ENCODE results near the gene PACSIN1.
"Not testable (repeated sequence)": the region's sequence is repeated elsewhere in the genome, so short reads cannot be mapped to it uniquely, and the experiment has no call there.

PACSIN1 gene

DNA sequence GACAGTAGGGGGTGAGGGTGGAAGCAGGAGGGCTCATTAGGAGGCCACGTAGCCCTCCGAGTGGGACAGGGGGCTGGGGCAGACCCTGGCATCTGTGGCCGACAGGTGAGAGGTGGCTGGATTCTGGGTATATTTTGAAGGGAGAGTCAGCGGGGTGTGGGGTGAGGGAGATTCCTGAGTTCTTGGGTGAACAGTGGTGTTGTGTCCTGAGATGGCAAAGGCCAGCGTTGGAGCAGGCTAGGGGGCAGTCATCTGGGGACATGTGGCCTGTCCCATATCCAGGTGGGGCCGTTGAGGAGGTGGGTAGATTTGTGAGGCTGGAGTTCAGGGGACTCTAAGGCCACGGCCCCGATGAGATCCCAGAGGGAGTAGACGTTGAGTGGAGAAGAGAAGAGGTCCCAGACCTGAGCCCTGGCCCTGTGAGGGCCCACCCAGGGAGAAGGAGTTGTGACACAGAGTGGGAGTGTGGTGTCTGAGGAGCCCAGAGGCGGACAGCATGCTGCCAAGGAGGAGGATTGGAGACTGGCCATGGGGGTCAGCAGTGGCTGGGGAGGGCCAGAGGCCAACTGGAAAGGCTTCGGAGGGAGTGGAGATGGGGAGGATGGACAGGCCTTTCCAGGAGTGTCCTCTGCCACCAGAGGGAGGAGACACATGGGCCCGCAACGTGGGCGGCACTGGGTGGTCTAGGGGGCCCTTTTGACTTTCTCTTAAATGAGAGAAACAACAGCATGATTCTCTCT, 19.6 kb downstream of the PACSIN1 start:
- Histone ChIP-seq H3K9me3 (ENCODE audit: insufficient read depth, low read length) (no peaks in the 10 kb centered on the region), H3K36me3 (ENCODE audit: insufficient read depth, insufficient read length, low read length) (no peaks in the 10 kb centered on the region), H3K4me3 (ENCODE audit: insufficient read length, low read depth) (no peak overlapping the region), H3K4me1 (ENCODE audit: insufficient read depth, insufficient read length) (no peaks in the 10 kb centered on the region), H3K9ac (ENCODE audit: insufficient read length, low read depth) (no peak overlapping the region), H3K27me3 (ENCODE audit: insufficient read depth, insufficient read length) (no peaks in the 10 kb centered on the region)
- TF ChIP-seq YY1 (IDR thresholded peaks at IDR 0.05; ENCODE audit: insufficient read depth, insufficient read length) (no peak), SUZ12 (IDR thresholded peaks at IDR 0.05; ENCODE audit: extremely low read depth, insufficient read depth, insufficient read length) (no peak), ZNF274 (IDR thresholded peaks at IDR 0.05; ENCODE audit: low read depth, low read length) (no peak)
- DNase-seq (ENCODE audit: low read depth, low spot score): no peak

DNA sequence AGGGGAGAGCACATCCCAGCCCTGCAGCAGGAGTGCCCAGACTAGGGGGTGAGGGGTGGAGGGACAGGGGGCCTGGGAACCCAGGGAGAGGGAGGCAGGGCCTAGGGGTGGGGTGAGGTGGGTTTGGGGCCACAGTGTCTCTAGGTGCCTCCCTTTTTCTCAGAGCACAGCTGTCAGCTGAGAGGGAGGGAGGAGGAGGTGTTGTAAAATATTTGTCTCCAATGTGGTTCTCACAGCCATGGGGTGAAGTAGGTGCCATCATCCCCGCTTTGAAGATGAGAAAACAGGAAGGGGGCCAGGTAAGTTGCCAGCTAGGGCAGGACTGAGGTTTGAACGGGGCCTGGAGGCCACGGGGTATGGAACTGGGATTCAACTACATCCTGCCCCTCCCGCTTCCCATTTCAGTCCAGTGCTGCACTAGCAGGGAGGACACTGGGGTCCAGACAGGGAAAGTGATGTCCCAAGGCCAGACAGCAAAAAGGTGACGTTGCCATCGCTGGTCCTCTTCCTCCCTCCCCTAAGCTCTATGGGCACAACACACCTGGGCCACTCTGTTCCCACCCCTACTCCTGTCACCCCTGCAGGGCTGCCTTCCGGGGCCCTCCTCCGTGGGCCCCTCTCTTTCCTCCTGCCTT, 20.3 kb downstream of the PACSIN1 start:
- Histone ChIP-seq H3K4me1 (ENCODE audit: insufficient read depth, insufficient read length) (no peaks in the 10 kb centered on the region), H3K9ac (ENCODE audit: insufficient read length, low read depth) (no peak overlapping the region), H3K27me3 (ENCODE audit: insufficient read depth, insufficient read length) (no peaks in the 10 kb centered on the region), H3K36me3 (ENCODE audit: insufficient read depth, insufficient read length, low read length) (no peaks in the 10 kb centered on the region), H3K9me3 (ENCODE audit: insufficient read depth, low read length) (no peaks in the 10 kb centered on the region), H3K4me3 (ENCODE audit: insufficient read length, low read depth) (no peak overlapping the region)
- no peak for DNase-seq (ENCODE audit: low read depth, low spot score)
- TF ChIP-seq SUZ12 (IDR thresholded peaks at IDR 0.05; ENCODE audit: extremely low read depth, insufficient read depth, insufficient read length): no peak
- TF ChIP-seq ZNF274 (IDR thresholded peaks at IDR 0.05; ENCODE audit: low read depth, low read length): no peak
- TF ChIP-seq YY1 (IDR thresholded peaks at IDR 0.05; ENCODE audit: insufficient read depth, insufficient read length): no peak

DNA sequence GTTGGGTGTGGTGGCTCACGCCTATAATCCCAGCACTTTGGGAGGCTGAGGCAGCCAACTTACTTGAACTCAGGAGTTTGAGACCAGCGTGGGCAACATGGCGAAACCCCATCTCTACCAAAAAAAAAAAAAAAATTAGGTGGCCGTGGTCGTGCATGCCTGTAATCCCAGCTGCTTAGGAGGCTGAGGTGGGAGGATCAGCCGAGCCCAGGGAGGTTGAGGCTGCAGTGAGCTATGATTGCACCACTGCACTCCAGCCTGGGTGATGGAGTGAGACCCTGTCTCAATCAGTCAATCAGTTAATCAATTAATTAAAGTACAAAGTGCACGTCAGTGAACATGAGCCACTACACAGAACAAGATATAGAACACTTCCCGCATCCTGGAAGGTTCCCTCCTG, 21.0 kb downstream of the PACSIN1 start:
- H3K4me3 ChIP-seq (ENCODE audit: insufficient read length, low read depth); H3K27me3 ChIP-seq (ENCODE audit: insufficient read depth, insufficient read length); H3K36me3 ChIP-seq (ENCODE audit: insufficient read depth, insufficient read length, low read length); DNase-seq (ENCODE audit: low read depth, low spot score); H3K9me3 ChIP-seq (ENCODE audit: insufficient read depth, low read length); H3K9ac ChIP-seq (ENCODE audit: insufficient read length, low read depth); H3K4me1 ChIP-seq (ENCODE audit: insufficient read depth, insufficient read length): not testable (repeated sequence)

DNA sequence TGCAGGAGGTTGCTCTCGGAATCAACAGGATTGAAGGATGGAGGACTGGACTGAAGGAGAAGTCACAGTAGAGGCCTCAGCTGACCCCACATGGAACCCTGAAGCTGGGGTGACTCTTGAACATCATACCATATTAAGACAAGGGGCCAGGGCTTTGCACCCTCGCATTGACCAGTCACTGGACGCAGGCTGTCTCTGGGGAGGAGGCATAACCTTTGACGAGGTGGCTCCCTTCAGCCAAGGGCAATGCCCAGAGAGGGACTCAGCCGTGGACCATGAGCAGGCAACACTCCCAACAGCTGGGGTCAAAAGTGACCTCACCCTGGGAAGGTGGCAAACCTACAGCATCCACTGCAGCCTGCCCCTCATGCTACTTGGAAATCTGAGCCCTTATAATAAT, 21.7 kb downstream of the PACSIN1 start:
- Histone ChIP-seq H3K9me3 (ENCODE audit: insufficient read depth, low read length) (no peaks in the 10 kb centered on the region), H3K9ac (ENCODE audit: insufficient read length, low read depth) (no peak overlapping the region), H3K36me3 (ENCODE audit: insufficient read depth, insufficient read length, low read length) (no peaks in the 10 kb centered on the region), H3K4me3 (ENCODE audit: insufficient read length, low read depth) (no peak overlapping the region), H3K4me1 (ENCODE audit: insufficient read depth, insufficient read length) (no peaks in the 10 kb centered on the region), H3K27me3 (ENCODE audit: insufficient read depth, insufficient read length) (no peaks in the 10 kb centered on the region)
- TF ChIP-seq YY1 (IDR thresholded peaks at IDR 0.05; ENCODE audit: insufficient read depth, insufficient read length) (no peak), SUZ12 (IDR thresholded peaks at IDR 0.05; ENCODE audit: extremely low read depth, insufficient read depth, insufficient read length) (no peak), ZNF274 (IDR thresholded peaks at IDR 0.05; ENCODE audit: low read depth, low read length) (no peak)
- DNase-seq (ENCODE audit: low read depth, low spot score): no peak

DNA sequence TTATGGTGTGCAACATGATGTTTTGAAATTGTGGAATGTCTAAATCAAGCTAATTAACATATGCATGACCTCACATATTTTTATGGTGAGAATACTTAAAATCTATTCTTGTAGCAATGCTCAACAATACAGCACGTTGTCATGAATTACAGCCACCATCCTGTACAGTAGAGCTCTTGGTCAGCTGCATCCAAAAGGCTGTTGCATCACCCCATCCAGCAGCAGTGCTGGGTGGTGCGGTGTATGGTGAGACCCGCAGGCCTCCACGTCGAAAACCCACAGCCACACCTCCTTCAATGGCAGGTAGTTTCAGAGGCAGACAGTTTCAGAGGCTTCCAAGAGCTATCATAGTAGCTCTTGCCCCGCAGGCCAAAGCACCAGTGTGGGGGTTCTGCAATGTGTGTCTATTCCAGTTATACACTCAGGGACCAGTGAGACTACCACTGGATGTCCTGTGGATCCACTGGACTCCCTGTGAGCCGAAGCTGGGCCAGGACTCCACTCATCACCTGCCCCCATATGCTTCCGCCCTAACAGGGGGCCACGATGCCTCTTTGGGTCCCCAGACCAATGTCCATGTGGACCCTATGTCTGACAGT, 23.4 kb downstream of the PACSIN1 start:
- Histone ChIP-seq H3K4me1 (ENCODE audit: insufficient read depth, insufficient read length) (no peaks in the 10 kb centered on the region), H3K27me3 (ENCODE audit: insufficient read depth, insufficient read length) (no peaks in the 10 kb centered on the region), H3K4me3 (ENCODE audit: insufficient read length, low read depth) (no peak overlapping the region), H3K36me3 (ENCODE audit: insufficient read depth, insufficient read length, low read length) (no peaks in the 10 kb centered on the region), H3K9me3 (ENCODE audit: insufficient read depth, low read length) (no peaks in the 10 kb centered on the region), H3K9ac (ENCODE audit: insufficient read length, low read depth) (no peak overlapping the region)
- TF ChIP-seq SUZ12 (IDR thresholded peaks at IDR 0.05; ENCODE audit: extremely low read depth, insufficient read depth, insufficient read length) (no peak), YY1 (IDR thresholded peaks at IDR 0.05; ENCODE audit: insufficient read depth, insufficient read length) (no peak), ZNF274 (IDR thresholded peaks at IDR 0.05; ENCODE audit: low read depth, low read length) (no peak)
- no peak for DNase-seq (ENCODE audit: low read depth, low spot score)

DNA sequence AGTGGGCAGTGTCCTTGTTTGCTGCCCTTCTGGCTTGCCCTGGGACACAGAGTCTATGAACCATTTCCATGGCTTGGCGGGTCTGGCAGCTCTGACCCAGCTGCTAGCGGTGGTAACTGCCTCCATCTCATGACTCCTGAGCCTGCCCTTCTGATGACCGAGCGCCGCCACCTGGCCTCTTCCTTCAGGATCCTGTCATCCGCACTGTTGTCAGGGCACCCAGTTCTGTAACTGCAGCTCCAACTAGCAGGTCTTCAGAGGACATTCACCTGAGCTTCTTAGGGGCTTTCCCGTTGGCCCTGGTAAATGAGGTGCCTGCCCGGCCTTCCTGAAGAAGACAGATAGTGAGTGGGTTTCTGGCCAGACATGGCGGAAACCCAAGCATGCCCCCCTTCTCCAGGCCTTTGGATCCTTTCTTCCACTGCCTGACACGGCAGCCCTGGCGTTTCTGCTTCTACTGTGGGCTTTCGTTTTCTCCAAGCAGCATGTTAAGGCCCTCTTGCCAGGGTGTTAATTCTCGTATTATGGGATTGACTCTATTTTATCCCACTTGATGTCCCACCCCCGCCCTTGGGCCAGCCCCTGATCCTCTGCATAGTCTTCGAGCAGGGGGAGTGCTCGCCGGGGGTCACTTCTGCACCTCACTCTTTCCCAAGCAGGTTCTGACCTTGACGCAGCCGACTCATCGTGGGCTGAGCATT, 24.7 kb downstream of the PACSIN1 start:
- Histone ChIP-seq H3K27me3 (ENCODE audit: insufficient read depth, insufficient read length) (no peaks in the 10 kb centered on the region), H3K4me1 (ENCODE audit: insufficient read depth, insufficient read length) (no peaks in the 10 kb centered on the region), H3K4me3 (ENCODE audit: insufficient read length, low read depth) (no peak overlapping the region), H3K9ac (ENCODE audit: insufficient read length, low read depth) (no peak overlapping the region), H3K9me3 (ENCODE audit: insufficient read depth, low read length) (no peaks in the 10 kb centered on the region), H3K36me3 (ENCODE audit: insufficient read depth, insufficient read length, low read length) (no peaks in the 10 kb centered on the region)
- DNase-seq (ENCODE audit: low read depth, low spot score): no peak
- TF ChIP-seq ZNF274 (IDR thresholded peaks at IDR 0.05; ENCODE audit: low read depth, low read length) (no peak), SUZ12 (IDR thresholded peaks at IDR 0.05; ENCODE audit: extremely low read depth, insufficient read depth, insufficient read length) (no peak), YY1 (IDR thresholded peaks at IDR 0.05; ENCODE audit: insufficient read depth, insufficient read length) (no peak)

DNA sequence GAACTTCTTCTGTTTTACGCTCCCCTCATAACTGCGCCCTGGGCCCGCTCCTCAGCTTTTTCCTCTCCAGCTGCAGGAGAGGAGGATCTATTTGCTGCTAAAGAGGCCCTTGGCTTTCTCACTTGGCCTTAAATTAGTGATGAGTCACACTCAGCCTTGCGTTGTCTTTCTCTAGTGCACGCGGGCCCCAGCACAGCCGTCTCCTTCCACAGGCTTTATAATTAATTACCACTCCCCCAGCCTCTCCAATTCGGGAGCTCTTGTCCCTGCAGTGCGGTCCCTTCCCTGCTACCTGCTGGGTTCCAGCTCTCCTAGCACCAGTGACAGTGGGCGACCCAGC, 25.2 kb downstream of the PACSIN1 start:
- TF ChIP-seq ZNF274 (IDR thresholded peaks at IDR 0.05; ENCODE audit: low read depth, low read length) (no peak), SUZ12 (IDR thresholded peaks at IDR 0.05; ENCODE audit: extremely low read depth, insufficient read depth, insufficient read length) (no peak), YY1 (IDR thresholded peaks at IDR 0.05; ENCODE audit: insufficient read depth, insufficient read length) (no peak)
- Histone ChIP-seq H3K36me3 (ENCODE audit: insufficient read depth, insufficient read length, low read length) (no peaks in the 10 kb centered on the region), H3K9me3 (ENCODE audit: insufficient read depth, low read length) (no peaks in the 10 kb centered on the region), H3K27me3 (ENCODE audit: insufficient read depth, insufficient read length) (no peaks in the 10 kb centered on the region), H3K4me1 (ENCODE audit: insufficient read depth, insufficient read length) (no peaks in the 10 kb centered on the region), H3K4me3 (ENCODE audit: insufficient read length, low read depth) (no peak overlapping the region), H3K9ac (ENCODE audit: insufficient read length, low read depth) (no peak overlapping the region)
- DNase-seq (ENCODE audit: low read depth, low spot score): no peak
